H9 (cell line): Measurements from ENCODE around the gene XIRP1. TPM values are rescaled to one million over a fixed set of nuclear protein-coding genes. Genes with fewer than 3 reads are reported as not detected.

Experiments
- DNase-seq: peaks from one replicate; pipeline ENCODE4 v3.0.0-alpha.2; 2017
- H2AFZ ChIP-seq: one replicate; pipeline ENCODE4 v1.6.1; 2013; ENCODE audit warnings: mild to moderate bottlenecking, low read length, control low read depth, moderate library complexity
- H2AK5ac ChIP-seq: 2 replicates; pipeline ENCODE4 v1.6.1; 2013; ENCODE audit warnings: low read length, control low read depth, mixed read lengths; ENCODE audit not compliant: insufficient read length
- H2BK120ac ChIP-seq: one replicate; pipeline ENCODE4 v1.6.1; 2013; ENCODE audit warnings: low read depth, mild to moderate bottlenecking, low read length, control low read depth, inconsistent platforms; ENCODE audit not compliant: poor library complexity, severe bottlenecking
- H2BK12ac ChIP-seq: 2 replicates; pipeline ENCODE4 v1.6.1; 2013; ENCODE audit warnings: low read length, control low read depth, mixed read lengths, low read depth; ENCODE audit not compliant: insufficient read length
- H2BK15ac ChIP-seq: 2 replicates; pipeline ENCODE4 v1.6.1; 2013; ENCODE audit warnings: low read depth, low read length, control low read depth
- H2BK20ac ChIP-seq: one replicate; pipeline ENCODE4 v1.6.1; 2013; ENCODE audit warnings: low read depth, mild to moderate bottlenecking, low read length, control low read depth, inconsistent platforms; ENCODE audit not compliant: poor library complexity, severe bottlenecking
- H2BK5ac ChIP-seq: 2 replicates; pipeline ENCODE4 v1.6.1; 2013; ENCODE audit warnings: low read length, control low read depth, mixed read lengths; ENCODE audit not compliant: insufficient read length
- H3K14ac ChIP-seq: 2 replicates; pipeline ENCODE4 v1.6.1; 2013; ENCODE audit warnings: low read length, control low read depth; ENCODE audit not compliant: insufficient read depth
- H3K18ac ChIP-seq: 2 replicates; pipeline ENCODE4 v1.6.1; 2013; ENCODE audit warnings: low read depth, mild to moderate bottlenecking, mixed read lengths, low read length, control low read depth; ENCODE audit not compliant: insufficient read length
- H3K23ac ChIP-seq: 2 replicates; pipeline ENCODE4 v1.6.1; 2013; ENCODE audit warnings: low read length, control low read depth, mixed read lengths, low read depth; ENCODE audit not compliant: insufficient read length
- H3K23me2 ChIP-seq: 2 replicates; pipeline ENCODE4 v1.6.1; 2013; ENCODE audit warnings: low read depth, mild to moderate bottlenecking, mixed read lengths, low read length, control low read depth; ENCODE audit not compliant: insufficient read length, poor library complexity, severe bottlenecking
- H3K27ac ChIP-seq: 2 replicates; pipeline ENCODE4 v1.5.1; 2013; ENCODE audit warnings: low read length, control low read depth, mixed read lengths, low read depth; ENCODE audit not compliant: insufficient read length
- H3K27me3 ChIP-seq: 2 replicates; pipeline ENCODE4 v1.6.1; 2013; ENCODE audit warnings: low read length, control low read depth, inconsistent platforms; ENCODE audit not compliant: insufficient read depth
- H3K4ac ChIP-seq: 2 replicates; pipeline ENCODE4 v1.6.1; 2013; ENCODE audit warnings: low read depth, mild to moderate bottlenecking, control low read depth, inconsistent platforms, low read length, moderate library complexity
- H3K4me1 ChIP-seq: 2 replicates; pipeline ENCODE4 v1.6.1; 2013; ENCODE audit warnings: low read length, control low read depth, inconsistent platforms; ENCODE audit not compliant: insufficient read depth
- H3K4me2 ChIP-seq: 2 replicates; pipeline ENCODE4 v1.6.1; 2013; ENCODE audit warnings: low read length, control low read depth, mixed read lengths; ENCODE audit not compliant: insufficient read length, insufficient read depth
- H3K56ac ChIP-seq: 2 replicates; pipeline ENCODE4 v1.6.1; 2013; ENCODE audit warnings: low read depth, mild to moderate bottlenecking, mixed read lengths, low read length, control low read depth; ENCODE audit not compliant: insufficient read length
- H3K79me1 ChIP-seq: 2 replicates; pipeline ENCODE4 v1.6.1; 2013; ENCODE audit warnings: low read depth, mild to moderate bottlenecking, moderate library complexity, low read length, control low read depth, inconsistent platforms; ENCODE audit not compliant: insufficient read depth, poor library complexity, severe bottlenecking
- H3K79me2 ChIP-seq: 2 replicates; pipeline ENCODE4 v1.6.1; 2013; ENCODE audit warnings: low read length, control low read depth, inconsistent platforms; ENCODE audit not compliant: insufficient read depth
- H3K9ac ChIP-seq: 2 replicates; pipeline ENCODE4 v1.6.1; 2013; ENCODE audit warnings: low read length, control low read depth, mixed read lengths; ENCODE audit not compliant: insufficient read length; ENCODE audit errors: extremely low read depth
- H3K9me3 ChIP-seq: one replicate; pipeline ENCODE4 v1.6.1; 2013; ENCODE audit warnings: low read depth, low read length, inconsistent platforms; ENCODE audit not compliant: control insufficient read depth
- H3T11ph ChIP-seq: one replicate; pipeline ENCODE4 v1.6.1; 2013; ENCODE audit warnings: mild to moderate bottlenecking, low read length, control low read depth, inconsistent platforms
- H4K20me1 ChIP-seq: one replicate; pipeline ENCODE4 v1.6.1; 2013; ENCODE audit not compliant: control insufficient read depth, insufficient read length, insufficient read depth
- H4K5ac ChIP-seq: 2 replicates; pipeline ENCODE4 v1.6.1; 2013; ENCODE audit warnings: low read depth, mild to moderate bottlenecking, mixed read lengths, low read length, control low read depth; ENCODE audit not compliant: insufficient read length
- H4K8ac ChIP-seq: replicated peaks from 2 replicates; pipeline ENCODE4 v1.6.1; 2013; ENCODE audit warnings: low read length, control low read depth, mixed read lengths, low read depth; ENCODE audit not compliant: insufficient read length
- H4K91ac ChIP-seq: 2 replicates; pipeline ENCODE4 v1.6.1; 2013; ENCODE audit warnings: low read depth, mild to moderate bottlenecking, moderate library complexity, mixed read lengths, low read length, control low read depth; ENCODE audit not compliant: insufficient read length
- H3K27ac Mint-ChIP-seq, 3 experiments: 2 replicates in 2 of 3; 3 replicates in 1 of 3; pipeline ENCODE4 v1.8.0; 2020 to 2021; ENCODE audit warnings: mixed read lengths in 3 of 3, mild to moderate bottlenecking in 1 of 3, moderate library complexity in 1 of 3
- H3K27me3 Mint-ChIP-seq: 2 replicates; pipeline ENCODE4 v1.8.0; 2021; ENCODE audit warnings: low read depth, mild to moderate bottlenecking, moderate library complexity, mixed read lengths
- H3K36me3 Mint-ChIP-seq, 3 experiments: 2 replicates in 2 of 3; 3 replicates in 1 of 3; pipeline ENCODE4 v1.8.0; 2020 to 2021; ENCODE audit warnings: low read depth in 3 of 3, mixed read lengths in 3 of 3; ENCODE audit not compliant: insufficient read depth in 1 of 3
- H3K4me1 Mint-ChIP-seq, 2 experiments: 2 replicates each; pipeline ENCODE4 v1.8.0; 2020; ENCODE audit warnings: mixed read lengths in 2 of 2
- H3K4me3 Mint-ChIP-seq, 2 experiments: 2 replicates in 1 of 2; 3 replicates in 1 of 2; pipeline ENCODE4 v1.8.0; 2020 to 2021; ENCODE audit warnings: mild to moderate bottlenecking in 2 of 2, mixed read lengths in 2 of 2, moderate library complexity in 1 of 2
- H3K9me3 Mint-ChIP-seq, 2 experiments: 2 replicates in 1 of 2; 3 replicates in 1 of 2; pipeline ENCODE4 v1.8.0; 2020; ENCODE audit warnings: mild to moderate bottlenecking in 2 of 2, mixed read lengths in 2 of 2, moderate library complexity in 1 of 2
- WGBS: extraction: QIAGEN DNeasy Blood & Tissue Kit; methylation state at CpG from one replicate; pipeline ENCODE4 v1.1.7; 2013; ENCODE audit warnings: missing lambda C conversion rate, low lambda C conversion rate, mixed read lengths; ENCODE audit not compliant: insufficient read length; ENCODE audit errors: extremely low coverage; 5-methylcytosine and 5-hydroxymethylcytosine counted together
- total RNA-seq: library from RNA; stranded (reverse); gene quantifications from 2 replicates; pipeline ENCODE4 v1.2.1, GENCODE V29; 2021
- TF ChIP-seq, protein P1 (sequence below): fragments of 200-600 bp; sonication (generic); conservative IDR thresholded peaks from 3 replicates; pipeline ENCODE4 v1.8.0; 2021; ENCODE audit warnings: antibody characterized with exemption, mild to moderate bottlenecking

The XIRP1 gene
- total RNA-seq, 1 experiment from 2014 or later: not detected

DNA sequence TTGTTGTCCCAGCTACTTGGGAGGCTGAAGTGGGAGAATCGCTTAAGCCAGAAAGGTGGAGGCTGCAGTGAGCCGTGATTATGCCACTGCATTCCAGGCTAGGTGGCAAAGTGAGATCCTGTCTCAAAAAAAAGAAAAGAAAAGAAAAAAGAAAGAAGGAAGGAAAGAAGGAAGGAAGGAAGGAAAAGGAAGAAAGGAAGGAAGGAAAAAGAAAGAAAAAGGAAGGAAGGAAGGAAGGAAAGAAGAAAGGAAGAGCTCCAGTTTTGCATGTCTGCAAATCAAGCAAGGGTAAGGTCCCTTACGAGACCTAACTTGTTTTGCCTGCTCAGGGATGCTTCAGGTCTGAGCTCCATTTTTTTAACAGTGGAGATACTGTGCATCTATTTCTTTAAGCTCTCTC is 3.6 kb upstream of the XIRP1 start:
- no peaks in the 10 kb centered on the region for H3K9me3 Mint-ChIP-seq
- Histone ChIP-seq H3T11ph (no peak overlapping the region), H3K23ac (no peak overlapping the region), H3K4me2 (no peak overlapping the region), H4K8ac (no peak overlapping the region), H3K4ac (no peak overlapping the region), H4K91ac (no peak overlapping the region), H3K9me3 (no peaks in the 10 kb centered on the region), H2AK5ac (no peak overlapping the region), H3K56ac (no peak overlapping the region), H3K79me2 (no peaks in the 10 kb centered on the region), H2AFZ (no peak overlapping the region), H3K27ac (no peak overlapping the region), H3K4me1 (peaks cover 4% of the 10 kb centered on the region; the same call in 1 of the 2 replicates), H3K9ac (no peak overlapping the region), H4K5ac (no peak overlapping the region), H3K79me1 (no peaks in the 10 kb centered on the region), H2BK12ac (no peak overlapping the region), H2BK120ac (no peak overlapping the region), H3K14ac (no peak overlapping the region), H2BK20ac (no peak overlapping the region), H2BK15ac (no peak overlapping the region), H3K23me2 (no peaks in the 10 kb centered on the region), H2BK5ac (no peak overlapping the region), H4K20me1 (no peaks in the 10 kb centered on the region), H3K27me3 (no peaks in the 10 kb centered on the region), H3K18ac (no peak overlapping the region)
- no peak overlapping the region for H3K27ac Mint-ChIP-seq
- no peak for DNase-seq
- WGBS: no CpG with 5 or more reads among the region's 3 CpGs
- TF ChIP-seq, protein P1, sequence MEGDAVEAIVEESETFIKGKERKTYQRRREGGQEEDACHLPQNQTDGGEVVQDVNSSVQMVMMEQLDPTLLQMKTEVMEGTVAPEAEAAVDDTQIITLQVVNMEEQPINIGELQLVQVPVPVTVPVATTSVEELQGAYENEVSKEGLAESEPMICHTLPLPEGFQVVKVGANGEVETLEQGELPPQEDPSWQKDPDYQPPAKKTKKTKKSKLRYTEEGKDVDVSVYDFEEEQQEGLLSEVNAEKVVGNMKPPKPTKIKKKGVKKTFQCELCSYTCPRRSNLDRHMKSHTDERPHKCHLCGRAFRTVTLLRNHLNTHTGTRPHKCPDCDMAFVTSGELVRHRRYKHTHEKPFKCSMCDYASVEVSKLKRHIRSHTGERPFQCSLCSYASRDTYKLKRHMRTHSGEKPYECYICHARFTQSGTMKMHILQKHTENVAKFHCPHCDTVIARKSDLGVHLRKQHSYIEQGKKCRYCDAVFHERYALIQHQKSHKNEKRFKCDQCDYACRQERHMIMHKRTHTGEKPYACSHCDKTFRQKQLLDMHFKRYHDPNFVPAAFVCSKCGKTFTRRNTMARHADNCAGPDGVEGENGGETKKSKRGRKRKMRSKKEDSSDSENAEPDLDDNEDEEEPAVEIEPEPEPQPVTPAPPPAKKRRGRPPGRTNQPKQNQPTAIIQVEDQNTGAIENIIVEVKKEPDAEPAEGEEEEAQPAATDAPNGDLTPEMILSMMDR: no peak
- no peaks in the 10 kb centered on the region for H3K36me3 Mint-ChIP-seq
- H3K4me1 Mint-ChIP-seq: peaks cover 4 to 10% of the 10 kb centered on the region in 2 experiments
- peaks cover 2% of the 10 kb centered on the region; the same call in 1 of the 2 replicates for H3K27me3 Mint-ChIP-seq
- H3K4me3 Mint-ChIP-seq: no peak overlapping the region
